Cortex of kidney (tissue), 1 donor: ENCODE data around the gene B3GALNT2.
"Not testable (repeated sequence)": the region's sequence is repeated elsewhere in the genome, so short reads cannot be mapped to it uniquely, and the experiment has no call there.

Experiments used
- DNase-seq: peaks from one replicate; lab custom pipeline; 2025; lab: John Stamatoyannopoulos, UW

B3GALNT2 gene

GRCh38 chr1:235503403-235504121, 690 bp downstream of the B3GALNT2 start:
- no peak for DNase-seq

- no peak for DNase-seq
Measured at GRCh38 chr1:235502601-235503402, 1.4 kb downstream of the B3GALNT2 start.

GRCh38 chr1:235500971-235501540, 3.2 kb downstream of the B3GALNT2 start:
- no peak for DNase-seq

- no peak for DNase-seq
Measured at GRCh38 chr1:235495551-235495950, 8.7 kb downstream of the B3GALNT2 start.

- DNase-seq = no peak
Measured at GRCh38 chr1:235495030-235495429, 9.2 kb downstream of the B3GALNT2 start.

- DNase-seq = no peak
Measured at GRCh38 chr1:235494531-235494930, 9.7 kb downstream of the B3GALNT2 start.

- DNase-seq = no peak
Measured at GRCh38 chr1:235491644-235492043, 12.6 kb downstream of the B3GALNT2 start.

- DNase-seq = no peak
Measured at GRCh38 chr1:235486321-235486720, 17.9 kb downstream of the B3GALNT2 start.

GRCh38 chr1:235485558-235485957, 18.7 kb downstream of the B3GALNT2 start:
- DNase-seq = no peak

GRCh38 chr1:235483090-235483489, 21.2 kb downstream of the B3GALNT2 start:
- no peak for DNase-seq

- DNase-seq = no peak
Measured at GRCh38 chr1:235473806-235474205, 30.4 kb downstream of the B3GALNT2 start.

- no peak for DNase-seq
Measured at GRCh38 chr1:235470741-235471439, 33.4 kb downstream of the B3GALNT2 start.

- not testable (repeated sequence) for DNase-seq
Measured at GRCh38 chr1:235469897-235470296, 34.4 kb downstream of the B3GALNT2 start.

- DNase-seq = no peak
Measured at GRCh38 chr1:235468970-235469369, 35.3 kb downstream of the B3GALNT2 start.

GRCh38 chr1:235468004-235468403, 36.2 kb downstream of the B3GALNT2 start:
- DNase-seq = no peak

- no peak for DNase-seq
Measured at GRCh38 chr1:235465066-235465465, 39.2 kb downstream of the B3GALNT2 start.

GRCh38 chr1:235462832-235463231, 41.4 kb downstream of the B3GALNT2 start:
- not testable (repeated sequence) for DNase-seq

- no peak for DNase-seq
Measured at GRCh38 chr1:235461954-235462353, 42.3 kb downstream of the B3GALNT2 start.

- DNase-seq = no peak
Measured at GRCh38 chr1:235460770-235461169, 43.5 kb downstream of the B3GALNT2 start.

- DNase-seq = not testable (repeated sequence)
Measured at GRCh38 chr1:235457856-235458255, 46.4 kb downstream of the B3GALNT2 start.

- DNase-seq = no peak
Measured at GRCh38 chr1:235455823-235456222, 48.4 kb downstream of the B3GALNT2 start.

- no peak for DNase-seq
Measured at GRCh38 chr1:235455097-235455496, 49.2 kb downstream of the B3GALNT2 start.
